Keratinocyte (primary cell): Measurements from ENCODE around the gene BNC2.

Experiments
- EZH2 ChIP-seq: IDR thresholded peaks from one replicate; pipeline ENCODE4 v1.6.1; 2012; ENCODE audit warnings: inconsistent platforms, mild to moderate bottlenecking, low read length, moderate library complexity
- TF ChIP-seq, protein P1 (sequence below), 3 experiments: IDR thresholded peaks in 1 of 3; conservative IDR thresholded peaks in 1 of 3; optimal IDR thresholded peaks in 1 of 3; 2 replicates in 2 of 3; 3 replicates in 1 of 3; pipeline versions ENCODE3 to v1.5.1; 2011; ENCODE audit warnings: low read length in 3 of 3, mild to moderate bottlenecking in 3 of 3, moderate library complexity in 2 of 3, control low read depth in 1 of 3, inconsistent platforms in 1 of 3; ENCODE audit not compliant: insufficient read depth in 2 of 3; ENCODE audit errors: extremely low read depth in 1 of 3

GRCh38 chr9:16450578-16450977, 419.9 kb downstream of the BNC2 start:
- TF ChIP-seq, protein P1, sequence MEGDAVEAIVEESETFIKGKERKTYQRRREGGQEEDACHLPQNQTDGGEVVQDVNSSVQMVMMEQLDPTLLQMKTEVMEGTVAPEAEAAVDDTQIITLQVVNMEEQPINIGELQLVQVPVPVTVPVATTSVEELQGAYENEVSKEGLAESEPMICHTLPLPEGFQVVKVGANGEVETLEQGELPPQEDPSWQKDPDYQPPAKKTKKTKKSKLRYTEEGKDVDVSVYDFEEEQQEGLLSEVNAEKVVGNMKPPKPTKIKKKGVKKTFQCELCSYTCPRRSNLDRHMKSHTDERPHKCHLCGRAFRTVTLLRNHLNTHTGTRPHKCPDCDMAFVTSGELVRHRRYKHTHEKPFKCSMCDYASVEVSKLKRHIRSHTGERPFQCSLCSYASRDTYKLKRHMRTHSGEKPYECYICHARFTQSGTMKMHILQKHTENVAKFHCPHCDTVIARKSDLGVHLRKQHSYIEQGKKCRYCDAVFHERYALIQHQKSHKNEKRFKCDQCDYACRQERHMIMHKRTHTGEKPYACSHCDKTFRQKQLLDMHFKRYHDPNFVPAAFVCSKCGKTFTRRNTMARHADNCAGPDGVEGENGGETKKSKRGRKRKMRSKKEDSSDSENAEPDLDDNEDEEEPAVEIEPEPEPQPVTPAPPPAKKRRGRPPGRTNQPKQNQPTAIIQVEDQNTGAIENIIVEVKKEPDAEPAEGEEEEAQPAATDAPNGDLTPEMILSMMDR (optimal IDR thresholded peaks at IDR 0.05 in 1 of 3, IDR thresholded peaks at IDR 0.05 in 1 of 3, conservative IDR thresholded peaks at IDR 0.05 in 1 of 3; ENCODE audit: extremely low read depth in 1 of 3, insufficient read depth in 2 of 3, low read length in 3 of 3): no peak
- TF ChIP-seq EZH2: no peak
